GM21367 (cell line): ENCODE data around the gene KCTD21.

Source experiments
- ATAC-seq: cut with Tn5 transposase; IDR thresholded peaks from one replicate; pipeline ENCODE4 v1.9.1; 2021; ENCODE audit not compliant: unreplicated experiment

Gene KCTD21

GRCh38 chr11:78202733-78203167 lies 14.3 kb upstream of the KCTD21 start:
- no peak for ATAC-seq

- ATAC-seq = no peak
Measured at GRCh38 chr11:78201096-78201818, 12.8 kb upstream of the KCTD21 start.

- no peak for ATAC-seq
Measured at GRCh38 chr11:78200553-78200952, 12.1 kb upstream of the KCTD21 start.

- no peak for ATAC-seq
Measured at GRCh38 chr11:78200061-78200460, 11.6 kb upstream of the KCTD21 start.

- ATAC-seq = no peak
Measured at GRCh38 chr11:78199653-78200015, 11.2 kb upstream of the KCTD21 start.

- ATAC-seq = no peak
Measured at GRCh38 chr11:78199015-78199652, 10.7 kb upstream of the KCTD21 start.

- no peak for ATAC-seq
Measured at GRCh38 chr11:78197816-78198215, 9.4 kb upstream of the KCTD21 start.

- no peak for ATAC-seq
Measured at GRCh38 chr11:78196661-78197091, 8.2 kb upstream of the KCTD21 start.

- ATAC-seq = no peak
Measured at GRCh38 chr11:78195917-78196560, 7.6 kb upstream of the KCTD21 start.

GRCh38 chr11:78194490-78194889 lies 6.1 kb upstream of the KCTD21 start:
- ATAC-seq = no peak

- ATAC-seq = no peak
Measured at GRCh38 chr11:78193806-78194205, 5.4 kb upstream of the KCTD21 start.

- no peak for ATAC-seq
Measured at GRCh38 chr11:78192911-78193351, 4.5 kb upstream of the KCTD21 start.

GRCh38 chr11:78192223-78192719 lies 3.8 kb upstream of the KCTD21 start:
- no peak for ATAC-seq

GRCh38 chr11:78190871-78191538 lies 2.6 kb upstream of the KCTD21 start:
- ATAC-seq = no peak

GRCh38 chr11:78190374-78190773 lies 1.9 kb upstream of the KCTD21 start:
- no peak for ATAC-seq

GRCh38 chr11:78189851-78190250 lies 1.4 kb upstream of the KCTD21 start:
- no peak for ATAC-seq

- ATAC-seq = no peak
Measured at GRCh38 chr11:78189174-78189724, 823 bp upstream of the KCTD21 start.

GRCh38 chr11:78187366-78188285 lies 800 bp downstream of the KCTD21 start:
- peak; percentile 20 for ATAC-seq

GRCh38 chr11:78181185-78181584 lies 7.2 kb downstream of the KCTD21 start:
- no peak for ATAC-seq

- no peak for ATAC-seq
Measured at GRCh38 chr11:78180751-78181150, 7.7 kb downstream of the KCTD21 start.
